Activated naive CD4-positive, alpha-beta T cell treated with Interleukin-2 at 50 U/mL for 16 hours (primary cell): ENCODE data around the gene BIRC2.

Experiments
- DNase-seq: peaks from one replicate; pipeline ENCODE4 v3.0.0-alpha.2; 2020

BIRC2 gene

GRCh38 chr11:102405501-102405900 is 58.5 kb downstream of the BIRC2 start:
- no peak for DNase-seq

GRCh38 chr11:102406099-102406498 is 59.1 kb downstream of the BIRC2 start:
- no peak for DNase-seq

- DNase-seq = no peak
Measured at GRCh38 chr11:102407901-102408300, 60.9 kb downstream of the BIRC2 start.

GRCh38 chr11:102408339-102408738 is 61.3 kb downstream of the BIRC2 start:
- DNase-seq = no peak

- no peak for DNase-seq
Measured at GRCh38 chr11:102410382-102410784, 63.4 kb downstream of the BIRC2 start.

GRCh38 chr11:102411142-102411541 is 64.1 kb downstream of the BIRC2 start:
- DNase-seq = no peak

- DNase-seq = no peak
Measured at GRCh38 chr11:102413497-102413896, 66.5 kb downstream of the BIRC2 start.

GRCh38 chr11:102414559-102414958 is 67.5 kb downstream of the BIRC2 start:
- no peak for DNase-seq

GRCh38 chr11:102415304-102415916 is 68.4 kb downstream of the BIRC2 start:
- DNase-seq = no peak

- DNase-seq = no peak
Measured at GRCh38 chr11:102416976-102417375, 70.0 kb downstream of the BIRC2 start.

- no peak for DNase-seq
Measured at GRCh38 chr11:102419181-102419580, 72.2 kb downstream of the BIRC2 start.

GRCh38 chr11:102420547-102420946 is 73.5 kb downstream of the BIRC2 start:
- no peak for DNase-seq

- DNase-seq = no peak
Measured at GRCh38 chr11:102421261-102421660, 74.2 kb downstream of the BIRC2 start.

GRCh38 chr11:102422817-102423712 is 76.1 kb downstream of the BIRC2 start:
- DNase-seq = no peak

GRCh38 chr11:102423936-102424335 is 76.9 kb downstream of the BIRC2 start:
- no peak for DNase-seq

GRCh38 chr11:102426000-102426399 is 79.0 kb downstream of the BIRC2 start:
- no peak for DNase-seq

GRCh38 chr11:102426570-102426969 is 79.6 kb downstream of the BIRC2 start:
- DNase-seq = no peak

- DNase-seq = no peak
Measured at GRCh38 chr11:102427068-102427467, 80.1 kb downstream of the BIRC2 start.
